ENCODE data around the gene SNRPA. TPM values are rescaled to one million over a fixed set of nuclear protein-coding genes. Genes with fewer than 3 reads are reported as not detected.
"Not testable (repeated sequence)": the region's sequence is repeated elsewhere in the genome, so short reads cannot be mapped to it uniquely, and the experiment has no call there.

SNRPA gene
- total and polyA plus RNA-seq, 2 of the 8 experiments (the other 6 are each of a cell fraction or from before 2014, with no cell fraction given), result 201 to 202 TPM

DNA sequence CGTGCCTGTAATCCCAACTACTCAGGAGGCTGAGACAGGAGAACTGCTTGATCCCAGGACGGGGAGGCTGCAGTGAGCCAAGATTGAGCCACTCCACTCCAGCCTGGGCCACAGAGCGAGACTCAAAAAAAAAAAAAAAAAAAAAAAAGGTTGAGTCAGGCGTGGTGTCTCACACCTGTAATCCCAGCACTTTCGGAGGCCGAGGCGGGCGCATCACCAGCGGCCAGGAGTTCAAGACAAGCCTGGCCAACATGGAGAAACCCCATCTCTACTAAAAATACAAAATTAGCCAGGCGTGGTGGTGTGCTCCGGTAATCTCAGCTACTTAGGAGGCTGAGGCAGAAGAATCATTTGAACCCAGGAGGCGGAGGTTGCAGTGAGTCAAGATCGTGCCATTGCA lies 15.4 kb downstream of the SNRPA start:
- H3K79me1 ChIP-seq (ENCODE audit: low read depth, low read length); H3K14ac ChIP-seq (ENCODE audit: insufficient read length); H3K4me2 ChIP-seq (ENCODE audit: insufficient read depth in 1 of 2, low read depth in 2 of 2, low read length in 2 of 2); H3K4ac ChIP-seq (replicated peaks; ENCODE audit: insufficient read length, low read depth, low read length); FAIRE-seq; H2AFZ ChIP-seq (ENCODE audit: low read length); H3K4me1 ChIP-seq (replicated peaks in 1 of 4; ENCODE audit: control insufficient read depth in 3 of 4, insufficient read depth in 4 of 4, low read length in 3 of 4); H3K27me3 ChIP-seq (replicated peaks in 1 of 4; ENCODE audit: control insufficient read depth in 3 of 4, extremely low read depth in 1 of 4, insufficient read depth in 3 of 4, low read length in 3 of 4); H2AK5ac ChIP-seq (ENCODE audit: low read depth, low read length); H3K9me3 ChIP-seq (ENCODE audit: insufficient read depth in 2 of 2, low read depth in 1 of 2, low read length in 1 of 2); H2BK15ac ChIP-seq (ENCODE audit: low read length); H4K5ac ChIP-seq (ENCODE audit: insufficient read length, low read depth, low read length); H3K18ac ChIP-seq (ENCODE audit: extremely low read depth, low read length); H4K8ac ChIP-seq (ENCODE audit: extremely low read depth, insufficient read depth, low read length); H3K4me3 ChIP-seq (ENCODE audit: extremely low read depth in 1 of 4, insufficient read depth in 2 of 4, low read depth in 3 of 4, low read length in 4 of 4); H2BK5ac ChIP-seq (ENCODE audit: low read depth, low read length); H3K23me2 ChIP-seq (ENCODE audit: low read depth, low read length); DNase-seq (ENCODE audit: low read depth in 1 of 2, low spot score in 2 of 2); H2BK120ac ChIP-seq (replicated peaks; ENCODE audit: low read depth, low read length); H3K9ac ChIP-seq (replicated peaks in 1 of 4; ENCODE audit: extremely low read depth in 1 of 4, low read depth in 3 of 4, low read length in 3 of 4); H3K27ac ChIP-seq (ENCODE audit: low read depth, low read length); H3K79me2 ChIP-seq (ENCODE audit: control insufficient read depth in 1 of 2, insufficient read depth in 2 of 2, low read length in 2 of 2); H4K91ac ChIP-seq (replicated peaks; ENCODE audit: insufficient read length, low read length); H3K56ac ChIP-seq (replicated peaks; ENCODE audit: insufficient read length, low read depth, low read length); H3K23ac ChIP-seq (ENCODE audit: insufficient read length); H2BK12ac ChIP-seq (ENCODE audit: low read depth, low read length); H2BK20ac ChIP-seq (ENCODE audit: low read length): not testable (repeated sequence)
- POLR2A ChIA-PET (ENCODE audit: partially characterized antibody), result interaction anchor here (0.9 to 17.9 kb wide), 9 partner anchors 11 to 586 kb away, joined by 3 to 399 read pairs (median 6); partner anchors contain the start of genes ACTMAP, EGLN2, MIA and RAB4B
- Histone ChIP-seq H4K20me1 (replicated peaks in 1 of 2; ENCODE audit: control insufficient read depth in 1 of 2, insufficient read depth in 2 of 2, low read length in 2 of 2) (peaks cover 10 to 19% of the 10 kb centered on the region in 2 experiments), H3K36me3 (ENCODE audit: control insufficient read depth in 2 of 4, insufficient read depth in 4 of 4, low read length in 3 of 4) (peaks cover 35 to 53% (median 44%) of the 10 kb centered on the region in 4 experiments)
- 0 out of 2 replicates have a peak, but pooled peaks have one; percentile 14 for TF ChIP-seq POLR2AphosphoS5 (IDR thresholded peaks at IDR 0.05; ENCODE audit: low read depth, low read length)
- CTCF ChIA-PET (ENCODE audit: partially characterized antibody), result interaction anchor here (0.8 to 1.7 kb wide), 2 partner anchors 8 to 40 kb away, joined by 3 to 6 read pairs; no protein-coding TSS in a partner anchor
- 90% methylated on average over 8 of the region's 13 CpGs; no CpG with 5 or more reads in 1 of the 2 experiments for WGBS, 2 experiments (ENCODE audit: extremely low coverage in 1 of 2, insufficient coverage in 1 of 2, insufficient read length in 1 of 2, insufficient replicate concordance in 2 of 2, low coverage in 1 of 2, low lambda C conversion rate in 2 of 2, missing lambda C conversion rate in 1 of 2)

Data from H1 (cell line).